PC-3 (cell line): ENCODE results near the gene NAALADL1.

Source experiments
- CTCF ChIP-seq: fragments of 300-600 bp; sonication (generic); conservative IDR thresholded peaks from 2 replicates; pipeline ENCODE4 v1.5.1; 2017; ENCODE audit warnings: antibody characterized with exemption, low read depth, mild to moderate bottlenecking, low read length
- EZH2 ChIP-seq: fragments of 300-600 bp; sonication (generic); IDR thresholded peaks from one replicate; pipeline ENCODE4 v1.6.1; 2017; ENCODE audit warnings: antibody characterized with exemption, mild to moderate bottlenecking, low read length; ENCODE audit not compliant: unreplicated experiment
- EZH2phosphoT487 ChIP-seq: fragments of 300-600 bp; sonication (generic); IDR thresholded peaks from 2 replicates; pipeline ENCODE4 v1.6.1; 2018; ENCODE audit warnings: mild to moderate bottlenecking, antibody characterized with exemption, low read length, borderline replicate concordance

GRCh38 chr11:65060913-65061408, 2.6 kb upstream of the NAALADL1 start:
- no peak; the same call in 1 of the 2 replicates for TF ChIP-seq CTCF
- no peak for TF ChIP-seq EZH2phosphoT487
- TF ChIP-seq EZH2, result no peak
